Stimulated activated CD4-positive, alpha-beta T cell treated with anti-CD3 and anti-CD28 coated beads, Interleukin-1b, Interleukin-23, amount 100 ng/mL, for 48 hours (primary cell): Measurements from ENCODE around the gene MAGIX.

Experiments
- DNase-seq: peaks from one replicate; pipeline ENCODE4 v3.0.0-alpha.2; 2020

MAGIX gene

DNA sequence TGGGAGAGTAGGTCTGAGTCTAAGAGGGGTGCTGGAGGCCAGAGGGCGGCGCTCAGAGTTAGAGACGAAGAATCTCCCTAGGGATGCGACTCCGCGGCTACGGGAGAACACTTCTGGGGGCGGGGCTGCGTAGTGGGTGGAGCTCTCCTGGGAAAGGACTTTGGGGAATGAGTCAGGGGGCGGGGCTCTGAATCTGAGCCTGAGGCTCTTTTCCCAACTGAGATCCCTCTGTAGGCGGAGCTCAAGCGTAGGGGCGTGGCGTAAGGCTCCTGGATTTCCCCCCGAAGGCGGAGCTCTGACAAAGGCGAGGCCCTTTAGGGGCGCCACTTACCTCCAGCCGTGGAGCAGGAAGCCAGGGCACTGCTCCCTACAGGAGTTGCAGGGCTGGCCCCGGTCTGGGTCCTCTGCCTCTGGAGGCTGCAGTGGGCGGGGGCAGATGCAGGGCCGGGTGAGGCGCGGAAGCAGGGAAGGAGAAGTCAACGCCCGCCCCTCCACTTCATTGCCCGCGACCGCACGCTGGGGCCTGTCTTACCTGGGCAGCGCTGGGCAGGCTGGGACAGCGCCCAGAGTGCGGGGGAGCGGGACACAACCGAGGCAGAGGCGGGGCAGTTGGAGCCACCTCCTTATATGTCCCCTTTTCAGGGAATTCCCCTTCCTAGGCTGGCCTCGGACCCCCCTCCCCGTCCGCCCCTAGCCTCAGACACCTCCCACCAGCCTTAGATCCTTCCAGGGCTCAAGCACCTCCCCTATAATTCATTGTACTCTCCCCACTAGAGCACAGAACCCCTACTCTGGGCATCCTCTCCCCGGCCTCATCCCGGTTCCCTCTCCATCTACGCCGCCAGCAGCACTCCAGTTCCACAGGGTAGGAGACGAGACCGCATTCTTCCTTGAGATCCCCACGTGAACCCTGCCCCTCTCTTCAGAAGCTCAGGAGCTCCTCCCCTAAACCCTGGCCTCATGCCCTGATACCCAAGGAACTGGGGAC, 22.0 kb downstream of the MAGIX start:
- DNase-seq: peak; percentile 59

- DNase-seq: peak; percentile 71
These were observed 23.8 kb downstream of the MAGIX start, which contains the start of gene PRICKLE3 for GRCh38 chrX:49186125-49187027. PRICKLE3 (minus strand) TSS chrX:49186373; CDS start chrX:49186297, 76 bp downstream.

- DNase-seq: no peak
These were observed 24.5 kb downstream of the MAGIX start for GRCh38 chrX:49187028-49187394.

DNA sequence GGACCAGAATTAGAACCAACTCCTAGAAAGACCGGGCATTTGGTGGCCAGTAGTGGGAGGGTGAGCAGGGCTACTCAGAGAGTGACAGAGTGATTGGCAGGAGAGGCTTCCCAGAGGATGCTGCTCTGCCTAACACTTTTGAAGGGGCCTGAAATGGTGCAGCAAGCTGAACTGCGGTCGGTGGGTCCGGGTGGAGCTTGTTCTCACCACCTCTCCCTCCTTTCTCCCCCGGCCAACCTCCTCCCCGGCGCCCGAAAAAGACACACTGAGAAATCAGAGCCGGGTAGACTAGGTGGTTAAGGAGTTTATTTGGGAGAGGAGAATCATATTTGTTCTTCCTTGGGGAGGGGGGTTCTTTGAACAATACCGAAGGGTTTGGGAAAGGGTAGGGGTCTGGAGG, 25.0 kb downstream of the MAGIX start:
- no peak for DNase-seq

DNA sequence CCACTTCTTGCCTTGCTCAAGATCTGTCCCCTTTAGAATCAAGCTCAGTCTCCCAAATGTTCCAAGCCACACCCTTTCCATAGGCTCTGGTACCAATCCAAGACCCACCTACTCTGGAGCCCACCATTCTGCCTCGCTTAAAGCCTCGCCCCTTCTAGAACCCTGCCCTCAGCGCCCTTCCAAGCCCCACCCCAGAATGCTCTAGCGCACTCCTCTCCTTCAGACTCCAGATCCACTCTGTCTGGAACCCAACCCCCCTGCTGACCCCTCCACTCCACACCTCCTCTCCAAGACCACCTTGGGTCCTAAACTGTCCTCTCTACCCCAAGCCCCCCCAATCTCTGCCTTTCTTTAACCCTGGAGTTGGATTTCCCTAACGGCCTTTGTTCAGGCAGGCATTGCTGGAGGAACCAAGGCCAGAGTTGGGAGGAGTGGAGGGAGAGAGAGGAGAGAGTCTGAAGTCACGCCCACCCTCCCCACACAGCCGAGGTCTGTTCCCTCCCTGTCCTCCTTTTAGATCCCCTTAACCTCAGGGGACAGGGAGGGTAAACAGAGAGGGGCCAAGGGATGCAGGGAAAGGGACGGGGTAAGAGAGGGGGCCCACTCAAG, 26.0 kb downstream of the MAGIX start:
- DNase-seq: no peak

DNA sequence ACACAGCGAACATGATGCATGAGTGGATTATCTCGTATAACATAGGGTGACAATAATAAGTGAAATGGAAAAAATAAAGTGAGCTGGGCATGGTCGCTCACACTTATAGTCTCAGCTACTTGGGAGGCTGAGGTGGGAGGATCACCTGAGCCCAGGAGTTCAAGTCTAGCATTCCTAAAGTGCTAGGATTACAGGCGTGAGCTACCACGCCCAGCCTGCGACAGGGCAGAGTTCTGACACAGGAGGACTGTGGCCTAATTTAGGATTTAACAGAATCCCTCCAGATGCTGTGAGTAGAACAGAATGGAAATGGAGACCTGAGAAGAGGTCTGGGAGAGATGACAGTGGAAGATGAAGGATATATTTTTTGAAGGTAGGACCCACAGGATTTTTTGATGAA, 27.0 kb downstream of the MAGIX start:
- DNase-seq: no peak

DNA sequence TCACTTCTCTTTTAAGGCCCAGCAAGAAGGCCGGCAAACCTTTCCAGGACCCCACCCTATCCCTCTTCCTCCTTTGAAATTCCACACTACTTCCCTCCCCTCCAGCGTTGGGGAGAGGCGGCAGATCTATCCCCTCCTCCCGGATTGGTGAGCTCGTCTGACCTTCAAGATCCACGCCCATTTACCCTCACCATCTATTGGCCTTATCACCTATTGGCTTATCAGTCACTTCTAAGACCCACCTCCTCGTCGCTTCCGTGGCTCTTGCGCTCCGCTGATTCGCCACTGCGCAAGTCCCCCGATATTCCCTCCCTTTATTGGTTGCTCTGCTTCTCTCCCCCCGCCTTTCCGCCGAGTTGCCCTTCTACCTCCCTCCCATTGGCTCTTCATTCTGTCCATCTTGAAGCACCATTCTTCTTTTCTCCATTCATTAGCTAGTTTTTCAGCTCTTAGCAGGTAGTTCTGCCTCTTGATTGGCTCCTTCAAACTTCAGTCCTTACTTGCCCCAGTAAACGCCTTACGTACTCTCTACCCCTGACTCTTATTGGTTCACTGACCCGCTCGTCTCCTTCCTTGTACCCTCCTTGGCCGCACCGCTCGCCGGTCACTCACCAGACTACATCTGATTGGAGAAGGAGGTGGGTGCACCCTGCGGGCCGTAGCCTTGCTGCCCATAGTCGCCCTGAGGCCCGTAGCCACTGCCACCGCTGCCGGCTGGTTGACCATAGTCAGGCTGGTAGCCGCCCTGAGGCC, 28.4 kb downstream of the MAGIX start:
- peak; percentile 88 for DNase-seq

DNA sequence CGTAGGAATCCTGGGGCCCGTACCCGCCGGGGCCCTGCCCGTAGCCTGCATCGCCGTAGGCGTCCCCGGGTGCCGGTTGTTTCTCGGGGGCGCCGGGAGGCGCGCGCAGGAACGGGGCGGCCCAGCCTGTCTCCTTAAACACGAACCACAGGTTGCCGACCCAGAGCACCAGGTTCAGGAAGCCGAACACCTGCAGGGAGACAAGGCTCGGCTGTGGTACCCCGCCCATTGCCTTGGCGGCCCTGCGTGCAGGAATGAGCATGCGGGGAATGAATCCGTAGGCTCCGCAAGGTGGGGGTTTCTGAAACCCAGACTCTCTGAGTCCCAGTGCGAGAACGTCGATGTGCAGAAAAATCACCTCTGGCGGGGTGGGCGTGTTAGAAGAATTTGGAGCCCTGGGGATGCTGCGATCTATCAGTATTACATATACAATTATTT, 29.0 kb downstream of the MAGIX start:
- peak; percentile 24 for DNase-seq

GRCh38 chrX:49192722-49193328, 30.3 kb downstream of the MAGIX start:
- DNase-seq: peak; percentile 30

GRCh38 chrX:49193542-49193964, 31.0 kb downstream of the MAGIX start:
- peak; percentile 31 for DNase-seq

DNA sequence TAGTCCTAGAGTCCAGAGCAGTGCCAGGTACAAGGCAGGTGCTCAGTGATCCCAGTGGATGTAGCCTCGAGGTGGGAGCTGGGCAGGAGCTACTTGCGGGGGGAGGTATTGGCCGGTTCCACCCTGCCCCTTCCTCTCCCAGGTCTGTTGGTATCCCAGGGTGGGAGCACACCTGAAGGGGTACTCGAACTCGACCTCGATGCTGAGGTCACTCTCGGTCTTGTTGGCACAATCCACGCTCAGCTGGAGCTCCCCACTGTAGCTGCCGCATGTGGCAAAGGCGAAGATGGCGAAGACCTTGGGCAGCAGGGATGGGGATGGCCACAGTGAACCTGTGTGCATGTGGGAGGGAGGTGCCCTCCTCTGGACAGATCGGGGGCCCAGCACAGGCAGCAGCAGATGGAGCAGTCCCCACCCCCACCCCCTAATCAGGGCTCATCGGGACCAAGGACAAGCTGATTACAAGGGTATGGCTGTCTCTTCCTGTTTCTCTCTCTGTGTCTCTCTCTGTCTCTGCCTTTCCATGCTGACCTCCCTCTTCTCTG, 35.1 kb downstream of the MAGIX start:
- no peak for DNase-seq

DNA sequence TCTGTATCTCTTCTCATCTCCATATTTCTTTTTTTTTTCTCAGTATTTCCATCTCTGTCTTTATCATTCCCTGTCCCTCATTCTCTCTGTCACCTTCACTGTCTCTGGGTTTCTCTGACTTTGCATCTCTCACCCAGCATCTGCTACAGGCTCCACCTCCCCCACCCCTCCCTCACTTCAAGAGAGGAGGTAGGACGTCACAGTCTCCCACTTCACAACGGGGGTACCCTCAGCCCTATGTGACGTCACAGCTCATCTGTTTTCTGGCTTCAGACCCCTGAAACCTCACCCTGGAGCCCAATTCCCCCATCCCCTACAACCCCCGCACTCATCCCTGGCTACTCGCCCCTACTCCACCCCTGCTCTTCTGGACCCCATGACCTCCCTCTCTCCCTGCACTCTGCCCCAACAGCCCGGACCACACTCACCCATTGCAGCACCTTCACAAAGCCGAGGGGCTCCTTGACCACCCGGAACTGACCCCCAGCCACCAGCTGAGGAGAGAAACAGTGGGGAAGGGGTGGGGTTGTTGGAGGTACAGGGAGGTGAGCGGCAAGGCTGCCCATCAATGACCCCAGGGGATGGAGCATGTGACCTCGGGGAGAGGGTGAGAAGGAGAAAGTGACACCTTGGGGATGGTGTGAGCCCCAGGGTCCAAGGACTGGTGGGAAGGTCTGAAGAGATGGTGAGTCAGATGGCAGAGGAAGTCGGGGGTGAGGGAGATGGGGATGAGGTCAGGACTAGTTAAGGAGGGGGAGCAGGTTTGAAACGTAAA, 36.2 kb downstream of the MAGIX start:
- DNase-seq: no peak

DNA sequence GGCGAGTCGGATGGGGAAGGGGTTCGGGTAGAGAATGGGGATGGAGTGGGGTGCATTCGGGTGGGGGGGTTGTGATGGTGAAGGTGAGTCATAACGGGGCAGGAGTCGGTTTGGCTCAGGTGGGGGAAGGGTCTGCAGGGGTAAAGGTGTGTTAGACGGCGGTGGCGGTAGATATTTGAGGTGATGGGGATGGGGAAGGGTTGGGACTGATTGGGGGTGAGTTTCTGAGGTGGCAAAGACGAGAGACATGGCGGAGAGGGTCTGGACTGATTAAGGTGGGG, 36.7 kb downstream of the MAGIX start:
- DNase-seq: no peak

DNA sequence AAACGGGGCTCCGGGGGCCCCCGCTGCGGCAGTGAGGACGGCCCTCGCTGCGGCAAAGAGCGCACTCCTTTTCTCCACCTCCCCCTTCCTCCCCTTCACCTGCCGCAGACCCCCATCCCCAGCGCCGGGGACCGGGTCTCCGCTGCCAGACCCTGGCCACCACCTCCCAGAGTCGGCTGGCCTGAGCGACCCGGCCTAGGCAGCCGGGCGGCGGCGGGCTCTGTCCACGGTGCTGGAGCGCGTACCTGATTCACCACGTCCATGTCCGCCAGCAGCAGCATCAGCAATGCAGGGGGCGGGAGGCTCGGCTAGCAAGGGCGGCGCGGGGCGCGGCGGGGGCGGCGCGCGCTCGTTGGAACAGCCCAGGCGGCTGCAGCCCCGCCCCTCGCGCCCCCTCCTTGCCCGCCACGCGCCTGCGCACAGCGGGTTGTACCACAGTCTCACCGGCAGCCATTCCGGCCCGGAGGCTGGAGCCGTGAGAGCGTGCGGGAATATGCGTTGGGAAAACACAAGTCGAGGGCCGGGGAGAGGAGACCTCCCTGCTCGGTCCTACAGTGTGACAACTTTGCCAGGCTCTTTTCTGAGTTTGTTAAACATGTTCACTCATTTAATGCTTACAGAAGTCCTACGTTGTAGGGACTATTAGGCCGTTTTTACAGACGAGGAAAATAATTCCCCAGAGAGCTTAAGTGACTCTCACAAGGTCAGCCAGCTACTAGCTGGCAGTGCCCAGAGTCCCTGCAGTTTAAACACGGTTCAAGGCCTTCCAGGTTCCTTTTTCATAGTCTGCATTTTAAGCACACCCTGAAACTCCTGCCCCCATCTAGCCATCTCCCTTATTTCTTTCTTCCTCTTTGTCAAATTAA, 37.6 kb downstream of the MAGIX start, which contains the start of gene SYP:
Gene SYP (minus strand): TSS at position 288 of the 866 bp plus-strand sequence. CDS start 7 bp downstream, at position 281.
- peak; percentile 87 for DNase-seq

DNA sequence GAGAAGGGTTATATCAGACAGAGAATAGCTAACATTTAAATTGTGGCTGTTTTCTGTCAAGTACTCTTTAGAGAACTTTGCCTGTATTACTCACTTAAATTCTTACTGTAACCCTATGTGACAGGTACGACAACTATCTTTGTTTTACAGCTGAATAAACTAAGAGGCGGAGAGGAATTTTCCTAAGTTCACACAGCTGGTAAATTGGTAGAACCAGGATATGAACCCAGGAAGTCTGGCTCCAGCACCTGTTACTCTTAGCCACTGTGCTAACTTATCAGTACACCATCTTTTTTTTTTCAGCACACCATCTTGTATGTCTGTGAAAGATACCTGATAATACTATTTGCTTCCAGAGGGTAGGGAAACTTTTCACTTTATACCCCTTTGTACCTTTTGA, 39.5 kb downstream of the MAGIX start:
- no peak for DNase-seq

DNA sequence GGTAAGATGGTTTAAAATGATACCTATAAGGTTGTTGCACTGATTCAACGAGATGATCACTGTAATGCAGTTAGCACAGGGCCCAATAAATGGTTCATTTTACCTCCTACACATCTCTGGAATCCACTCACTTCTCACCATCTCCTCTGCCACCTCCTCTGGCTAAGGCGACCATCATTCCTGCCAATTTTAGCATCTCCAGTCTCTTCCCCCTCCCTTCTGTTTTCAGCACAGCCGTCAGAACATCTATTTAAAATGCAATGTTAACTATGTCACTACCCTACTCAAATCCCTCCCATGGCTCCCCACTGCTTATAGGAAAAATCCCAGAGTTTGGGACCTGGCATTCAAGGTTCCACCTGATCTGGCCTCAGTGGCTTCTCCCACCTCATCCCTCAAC, 41.0 kb downstream of the MAGIX start:
- no peak for DNase-seq

DNA sequence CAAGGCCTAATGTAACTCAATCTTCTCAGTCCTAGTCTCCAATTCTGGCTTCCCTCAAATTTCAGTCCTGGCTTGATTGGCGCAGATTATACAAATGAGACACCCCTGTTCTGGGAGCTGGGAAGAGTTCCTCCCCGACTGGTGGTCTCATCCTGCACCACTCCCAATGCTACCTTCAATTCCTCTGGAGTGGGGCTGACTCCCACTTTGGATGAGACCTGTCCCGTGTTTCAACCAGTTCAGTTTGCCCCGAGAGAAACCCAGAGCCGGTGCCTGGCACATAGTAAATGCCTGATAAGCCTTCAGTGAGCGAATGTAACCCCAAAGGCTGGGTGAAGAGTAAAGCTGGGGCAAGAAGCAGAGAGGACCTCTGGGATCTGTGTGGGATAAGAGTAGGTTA, 41.5 kb downstream of the MAGIX start:
- no peak for DNase-seq

GRCh38 chrX:49204709-49205108, 42.2 kb downstream of the MAGIX start:
- DNase-seq: no peak

DNA sequence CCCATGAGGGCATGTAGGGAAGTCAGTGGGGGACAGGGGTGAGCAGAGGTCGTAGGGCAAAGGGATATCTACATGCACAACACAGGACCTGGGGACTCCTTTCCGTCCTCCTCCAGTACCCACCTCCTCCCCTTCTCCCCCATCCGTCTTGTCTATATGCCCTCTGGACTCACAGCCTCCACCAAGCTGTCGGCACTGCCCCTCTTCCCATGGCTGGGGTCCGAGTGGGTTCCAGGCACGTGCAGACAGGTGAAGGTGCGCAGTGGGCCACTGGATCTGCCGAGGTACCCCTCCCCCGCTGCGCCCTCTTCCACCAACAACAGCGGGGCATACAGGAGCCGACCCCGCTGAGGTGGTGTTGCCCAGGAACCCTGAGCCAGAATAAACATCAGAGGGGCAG, 42.9 kb downstream of the MAGIX start:
- no peak for DNase-seq

DNA sequence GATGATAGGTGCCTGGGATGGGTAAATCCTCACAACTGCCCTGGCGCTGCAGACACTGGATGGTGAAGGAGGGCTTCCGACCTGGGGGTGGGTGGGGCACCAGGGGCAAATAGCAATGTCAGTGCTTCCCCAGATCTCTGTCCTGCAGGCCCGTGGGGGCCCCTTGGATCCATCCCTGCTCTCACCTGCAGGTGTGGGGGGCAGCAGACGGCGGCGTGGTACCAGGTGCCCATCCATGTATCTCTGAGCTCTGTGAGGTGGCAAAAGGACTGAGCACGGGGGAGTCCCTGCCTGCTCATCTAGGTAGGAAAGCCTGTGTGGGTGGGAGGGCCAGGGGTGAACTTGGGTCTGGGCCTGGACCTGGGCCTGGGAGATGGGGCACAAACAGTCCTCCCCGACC, 44.0 kb downstream of the MAGIX start:
- no peak for DNase-seq
